T-helper 1 cell (primary cell): ENCODE results near the gene CTDSPL.

ENCODE experiments used
- DNase-seq, 5 donors: peaks; one replicate each; pipeline ENCODE4 v3.0.0-alpha.2; 2012 to 2020

CTDSPL gene

GRCh38 chr3:37853691-37854413, 7.8 kb upstream of the CTDSPL start:
- DNase-seq: no peak

GRCh38 chr3:37855363-37855970, 6.2 kb upstream of the CTDSPL start:
- peak; percentile 29 to 65 (median 54) for DNase-seq

- no peak for DNase-seq
Measured at GRCh38 chr3:37856381-37856780, 5.3 kb upstream of the CTDSPL start.

- DNase-seq: no peak
Measured at GRCh38 chr3:37858742-37859141, 2.9 kb upstream of the CTDSPL start.

GRCh38 chr3:37859354-37859753, 2.3 kb upstream of the CTDSPL start:
- no peak for DNase-seq

GRCh38 chr3:37859908-37860199, 1.8 kb upstream of the CTDSPL start:
- no peak for DNase-seq

- DNase-seq: peak in 1 of 5 donors; percentile 22
Measured at GRCh38 chr3:37862219-37862902, 681 bp downstream of the CTDSPL start.

- DNase-seq: no peak
Measured at GRCh38 chr3:37862903-37863815, 1.5 kb downstream of the CTDSPL start.

GRCh38 chr3:37863949-37864822, 2.5 kb downstream of the CTDSPL start:
- DNase-seq: no peak

- DNase-seq: no peak
Measured at GRCh38 chr3:37864904-37865303, 3.2 kb downstream of the CTDSPL start.

- no peak for DNase-seq
Measured at GRCh38 chr3:37867144-37867543, 5.5 kb downstream of the CTDSPL start.

- DNase-seq: no peak
Measured at GRCh38 chr3:37871858-37872257, 10.2 kb downstream of the CTDSPL start.

- DNase-seq: no peak
Measured at GRCh38 chr3:37872413-37873160, 10.9 kb downstream of the CTDSPL start.

- DNase-seq: no peak
Measured at GRCh38 chr3:37876279-37876678, 14.6 kb downstream of the CTDSPL start.

GRCh38 chr3:37882711-37883110, 21.0 kb downstream of the CTDSPL start:
- DNase-seq: no peak

GRCh38 chr3:37885814-37886213, 24.1 kb downstream of the CTDSPL start:
- no peak for DNase-seq

- DNase-seq: no peak
Measured at GRCh38 chr3:37886395-37886794, 24.7 kb downstream of the CTDSPL start.

- DNase-seq: no peak
Measured at GRCh38 chr3:37887062-37887461, 25.4 kb downstream of the CTDSPL start.

GRCh38 chr3:37887824-37888223, 26.1 kb downstream of the CTDSPL start:
- DNase-seq: no peak

- no peak for DNase-seq
Measured at GRCh38 chr3:37888421-37888820, 26.7 kb downstream of the CTDSPL start.

- no peak for DNase-seq
Measured at GRCh38 chr3:37890522-37890921, 28.8 kb downstream of the CTDSPL start.
